NCI-H2171 treated with DMSO at 0.1 percent for 48 hours (cell line): Measurements from ENCODE around the gene SYT8.
A peak's percentile ranks its signal among the peaks of the same experiment; 100 is the strongest.

Experiments
- DNase-seq: peaks from one replicate; lab custom pipeline; 2025; lab: John Stamatoyannopoulos, UW

The SYT8 gene

DNA sequence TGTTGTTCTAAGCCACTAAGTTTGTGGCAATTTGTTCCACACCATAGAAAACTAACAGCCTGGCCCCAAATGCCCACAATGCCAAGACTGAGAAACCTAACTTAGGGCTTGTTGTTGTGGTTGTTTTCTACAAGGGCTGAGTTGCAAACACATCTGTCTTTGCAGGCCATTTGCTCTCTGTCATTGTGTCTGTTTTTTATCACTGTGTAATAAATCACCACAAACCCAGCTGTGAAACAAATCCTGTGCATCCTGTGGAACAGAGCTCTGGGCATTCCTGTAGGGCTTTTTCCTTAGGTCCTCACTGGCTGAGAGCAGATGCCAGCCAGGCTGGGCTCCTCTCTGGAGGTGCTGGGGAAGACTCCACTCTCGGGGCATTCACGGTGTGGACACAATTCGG, 15.7 kb upstream of the SYT8 start:
- no peak for DNase-seq

DNA sequence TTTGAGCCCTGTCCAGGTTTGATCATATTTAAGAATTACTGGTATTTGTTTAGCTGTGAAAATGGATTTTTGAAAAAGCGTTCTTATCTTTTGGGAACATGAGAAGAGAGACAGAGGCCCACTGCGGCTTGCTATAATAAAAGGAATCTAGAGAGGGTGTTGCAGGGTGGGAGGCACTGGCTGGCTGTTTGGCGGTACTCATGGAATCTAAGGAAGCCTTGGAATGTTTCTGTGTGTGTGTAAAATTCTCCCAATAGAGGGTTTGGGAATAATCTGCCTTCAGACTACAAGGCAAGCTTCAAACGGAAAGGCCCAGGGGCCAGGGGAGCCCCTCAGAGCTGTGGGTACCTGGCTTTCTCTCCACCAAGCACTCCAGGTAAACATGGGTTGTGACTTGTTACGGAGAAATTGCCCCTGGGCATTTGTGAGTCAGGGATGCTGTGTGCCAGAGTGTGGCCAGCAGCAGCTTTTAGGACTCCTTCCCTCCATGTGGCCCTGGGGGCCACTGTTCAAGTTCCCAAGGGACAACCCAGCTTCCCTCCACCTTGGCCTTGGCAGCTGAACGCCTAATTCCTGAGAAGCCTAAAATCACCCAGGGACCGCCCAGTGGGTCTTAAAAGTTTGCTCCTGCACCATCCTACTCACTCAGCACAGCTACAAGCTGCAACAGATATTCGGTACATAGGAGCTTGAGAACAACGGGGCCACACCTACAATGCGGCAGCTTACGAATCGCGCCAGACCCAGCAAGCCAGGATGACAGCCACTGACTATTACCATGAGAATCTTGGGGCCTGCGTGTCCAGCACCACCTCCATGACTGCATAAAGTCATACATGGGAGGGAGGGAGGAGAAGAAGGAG, 14.1 kb upstream of the SYT8 start:
- no peak for DNase-seq

- DNase-seq = no peak
These were observed 13.2 kb upstream of the SYT8 start for GRCh38 chr11:1821562-1821961.

DNA sequence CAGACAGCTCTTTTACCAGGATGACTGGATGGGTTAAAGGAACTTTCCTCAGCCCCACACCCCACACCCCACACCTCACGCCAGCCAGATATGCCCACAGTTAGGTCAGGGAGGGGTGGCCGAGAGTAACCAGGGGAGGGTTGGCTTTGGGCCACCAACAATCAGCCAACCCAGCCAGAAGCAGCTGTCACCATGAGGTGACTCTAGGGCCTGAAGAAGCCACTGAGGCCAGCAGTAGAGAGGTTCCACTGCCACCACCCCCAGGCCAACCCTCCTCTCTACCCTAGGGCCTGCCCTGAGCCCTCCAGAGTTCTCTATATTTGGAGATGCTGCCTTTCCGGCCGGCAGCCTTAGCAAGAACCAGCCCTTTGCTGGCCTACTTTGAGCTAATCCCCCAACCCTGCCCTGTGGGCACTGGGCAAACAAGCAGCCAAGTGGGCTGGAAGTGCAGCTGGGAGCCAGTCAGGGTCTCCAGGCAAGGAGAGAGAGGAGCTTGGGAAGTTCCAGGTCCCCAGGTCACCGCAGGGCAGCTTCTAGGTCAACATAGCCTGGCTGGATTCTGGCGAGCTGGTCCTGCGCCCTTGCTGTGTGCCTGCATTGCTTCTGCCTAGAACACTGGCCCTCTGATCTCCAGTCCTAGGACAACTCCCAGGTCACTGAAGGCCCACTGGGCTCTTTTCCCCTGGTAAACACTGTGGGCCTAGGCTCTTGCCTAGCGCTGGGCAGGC, 12.0 kb upstream of the SYT8 start:
- no peak for DNase-seq

DNA sequence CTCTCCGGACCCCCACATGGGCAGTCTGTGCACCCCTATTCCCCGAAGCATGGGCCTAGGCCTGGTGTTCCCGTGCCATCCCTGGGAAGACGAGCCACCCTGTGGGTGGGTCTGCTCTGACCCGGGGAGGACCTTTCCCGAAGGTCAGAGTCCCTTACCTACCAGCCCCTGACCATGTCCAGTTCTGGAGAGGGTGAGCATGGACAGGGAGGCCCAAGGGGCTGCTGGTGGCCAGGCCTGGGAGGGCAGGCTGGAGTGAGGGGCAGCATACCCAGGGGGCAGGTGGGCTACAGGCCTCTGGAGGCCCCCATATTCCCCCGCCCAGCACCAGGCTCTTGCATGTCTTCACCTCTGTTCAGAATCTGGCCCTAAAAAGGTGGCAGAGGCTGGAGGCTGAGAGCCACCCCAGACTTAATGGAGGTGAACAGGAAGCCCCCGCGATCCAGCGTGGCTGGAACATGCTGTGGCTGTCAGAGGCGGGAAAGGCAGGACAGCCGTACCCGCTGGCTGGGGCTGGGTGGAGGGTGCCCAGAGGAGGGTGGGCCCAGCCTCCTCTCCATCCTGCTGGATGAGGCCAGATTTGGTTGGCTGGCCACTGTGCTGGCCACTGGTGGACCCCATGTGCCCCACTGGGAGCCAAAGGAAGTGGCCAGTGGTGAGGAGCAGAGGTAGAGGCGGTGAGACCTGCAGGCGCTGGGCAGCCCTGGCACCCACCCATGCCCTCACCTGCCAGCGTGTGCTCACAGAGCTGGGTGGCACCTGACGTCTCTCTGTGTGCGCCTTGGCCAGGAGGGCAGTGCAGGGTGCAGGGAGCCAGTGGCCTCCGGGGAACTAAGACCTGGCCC, 11.2 kb upstream of the SYT8 start:
- DNase-seq = no peak

- DNase-seq = no peak
These were observed 10.4 kb upstream of the SYT8 start for GRCh38 chr11:1824221-1825038.

- DNase-seq = no peak
These were observed 9.6 kb upstream of the SYT8 start for GRCh38 chr11:1825039-1825740.

DNA sequence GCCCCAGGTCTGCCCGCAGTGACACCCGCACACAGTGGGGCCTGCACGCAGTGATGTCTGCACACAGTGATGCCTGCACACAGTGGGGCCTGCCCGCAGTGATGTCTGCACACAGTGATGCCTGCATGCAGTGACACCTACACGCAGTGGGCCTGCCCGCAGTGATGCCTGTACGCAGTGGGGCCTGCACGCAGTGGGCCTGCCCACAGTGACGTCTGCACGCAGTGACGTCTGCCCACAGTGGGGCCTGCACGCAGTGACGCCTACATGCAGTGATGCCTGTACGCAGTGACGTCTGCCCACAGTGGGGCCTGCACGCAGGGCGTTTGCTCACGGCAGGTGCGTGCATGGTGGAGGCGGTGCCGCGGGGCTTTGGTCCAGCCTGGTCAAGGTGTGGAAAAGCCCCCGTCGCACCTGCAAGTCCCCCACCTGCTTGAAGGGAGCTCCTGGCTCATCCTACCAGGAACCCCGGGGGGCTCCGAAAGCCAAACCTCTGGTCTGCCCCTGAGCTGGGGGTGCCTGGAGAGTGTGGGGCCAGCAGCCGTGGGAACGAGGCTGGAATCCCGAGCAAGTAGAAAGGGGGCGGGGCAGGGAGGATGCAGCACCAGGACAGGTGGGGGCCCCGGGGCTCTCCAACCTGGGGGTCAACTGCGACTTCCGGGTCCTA, 8.9 kb upstream of the SYT8 start:
- DNase-seq = no peak

GRCh38 chr11:1826552-1827094, 8.2 kb upstream of the SYT8 start:
- no peak for DNase-seq

DNA sequence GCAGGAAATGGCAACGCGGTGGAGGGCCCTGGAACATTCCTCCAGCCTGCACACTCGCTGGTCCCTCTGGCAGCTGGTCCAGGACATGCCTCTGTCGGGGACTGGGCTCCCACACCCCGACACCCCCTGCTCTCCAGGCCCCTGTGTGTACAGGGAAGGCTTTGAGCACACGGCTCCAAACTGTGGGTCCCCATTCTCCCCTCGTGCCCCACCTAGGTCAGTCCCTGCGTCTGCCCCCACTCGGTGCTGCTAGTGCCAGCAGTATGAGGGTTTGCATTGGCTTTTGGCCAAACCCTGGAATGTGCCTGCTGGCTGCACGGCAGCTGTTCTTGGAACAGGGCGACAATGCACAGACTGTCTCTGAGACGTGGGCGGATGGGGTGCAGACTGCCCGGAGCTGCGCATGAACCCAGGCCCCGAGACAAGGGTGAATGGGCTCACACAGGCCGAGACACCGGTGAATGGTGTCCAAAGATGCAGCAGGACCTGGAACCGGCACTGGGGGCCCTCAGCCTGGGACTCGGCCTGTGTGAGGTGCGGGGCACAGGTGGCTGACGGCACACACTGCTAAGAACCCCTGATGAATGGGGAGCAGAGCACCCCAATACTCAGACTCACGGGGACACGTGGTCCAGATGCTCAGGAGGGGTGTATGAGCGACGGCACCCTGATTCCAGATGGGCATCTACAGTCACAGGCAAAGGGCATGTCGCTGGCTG, 7.5 kb upstream of the SYT8 start:
- peak; percentile 50 for DNase-seq

- DNase-seq = no peak
These were observed 6.9 kb upstream of the SYT8 start for GRCh38 chr11:1827931-1828330.

DNA sequence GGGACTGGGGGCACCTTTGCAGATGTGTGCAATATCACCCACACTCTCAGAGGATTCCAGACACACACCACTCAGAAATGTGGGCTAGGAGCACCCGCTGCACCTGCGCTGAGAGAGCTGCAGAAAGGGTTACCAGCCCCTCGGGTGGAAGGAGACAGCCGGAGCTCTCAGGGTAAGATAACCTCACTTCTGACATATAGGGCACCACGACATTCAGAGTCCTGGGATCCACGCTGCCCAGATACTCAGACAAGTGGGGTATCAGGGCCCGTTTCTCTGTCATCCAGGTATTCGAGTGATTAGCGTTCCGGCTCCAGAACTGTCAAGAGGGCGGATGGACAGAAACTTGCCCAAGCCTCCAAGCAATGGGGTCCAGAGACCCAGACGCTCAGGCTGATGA, 6.2 kb upstream of the SYT8 start:
- DNase-seq = no peak

GRCh38 chr11:1829039-1829820, 5.6 kb upstream of the SYT8 start:
- DNase-seq = no peak

- DNase-seq = no peak
These were observed 4.8 kb upstream of the SYT8 start for GRCh38 chr11:1830004-1830321.

- DNase-seq = no peak
These were observed 4.2 kb upstream of the SYT8 start for GRCh38 chr11:1830322-1831223.

GRCh38 chr11:1831338-1832210, 3.2 kb upstream of the SYT8 start:
- no peak for DNase-seq
